Esophagus squamous epithelium (tissue), 5 donors: ENCODE data around the gene GRIK2. TPM values are rescaled to one million over a fixed set of nuclear protein-coding genes. Genes with fewer than 3 reads are reported as not detected.
A peak's percentile ranks its signal among the peaks of the same experiment; 100 is the strongest.

ENCODE experiments used
- DNase-seq: peaks from one replicate; lab custom pipeline; 2025; lab: John Stamatoyannopoulos, UW
- H3K27ac ChIP-seq, 4 donors: fragments of 200-600 bp; sonication (generic); one replicate each; pipeline ENCODE4 v1.5.1; 2016 to 2019; ENCODE audit warnings: mild to moderate bottlenecking in 1 of 4
- H3K27me3 ChIP-seq, 4 donors: fragments of 200-600 bp; sonication (generic); 1 replicate in 3 of 4; 2 replicates in 1 of 4; pipeline versions ENCODE4 v1.5.1 to v1.6.0; 2017 to 2021; ENCODE audit warnings: antibody characterized with exemption in 1 of 4
- H3K36me3 ChIP-seq, 3 donors: fragments of 200-600 bp; sonication (generic); one replicate each; pipeline ENCODE4 v1.5.1; 2016 to 2019
- H3K4me1 ChIP-seq, 3 donors: fragments of 200-600 bp; sonication (generic); one replicate each; pipeline ENCODE4 v1.5.1; 2017 to 2019
- H3K4me3 ChIP-seq, 4 donors: fragments of 200-600 bp; sonication (generic); 1 replicate in 3 of 4; 2 replicates in 1 of 4; pipeline ENCODE4 v1.5.1; 2016 to 2019; ENCODE audit warnings: mild to moderate bottlenecking in 2 of 4, moderate library complexity in 1 of 4
- H3K9me3 ChIP-seq, 3 donors: fragments of 200-600 bp; sonication (generic); one replicate each; pipeline ENCODE4 v1.5.1; 2016 to 2019
- CTCF ChIP-seq, 6 experiments: fragments of 450-650 bp in 4 of 6; fragments of 200-600 bp in 2 of 6; sonication (generic) in 2 of 6; IDR thresholded peaks; one replicate each; pipeline ENCODE4 v1.5.1; 2016 to 2019; ENCODE audit warnings: antibody characterized with exemption in 6 of 6, mild to moderate bottlenecking in 4 of 6, moderate library complexity in 4 of 6
- POLR2A ChIP-seq, 4 donors: fragments of 450-650 bp; IDR thresholded peaks; one replicate each; pipeline ENCODE4 v1.6.1; 2017; ENCODE audit warnings: antibody characterized with exemption in 4 of 4, mild to moderate bottlenecking in 4 of 4, moderate library complexity in 3 of 4
- WGBS, 2 donors: methylation state at CpG; one replicate each; pipeline ENCODE4 v1.1.5; 2018; 5-methylcytosine and 5-hydroxymethylcytosine counted together
- intact Hi-C: fragments of 100-400 bp; cut with DNase I; formaldehyde crosslinking; loops from one replicate; pipeline ENCODE4 v1.15.0; 2022
- total RNA-seq, 4 donors: library from RNA; depleted of rRNA; stranded (reverse); fragments of >200 nt; gene quantifications; one replicate each; pipeline ENCODE4 v1.1.0, GENCODE V29; 2016
- donor health status: DM: yes; HTN: yes; CAD: no.

Gene GRIK2
- total RNA-seq, 4 donors from 2014 or later, result 0.19 TPM; not detected in 3

- Histone ChIP-seq H3K27me3 (no peaks in the 10 kb centered on the region), H3K36me3 (no peaks in the 10 kb centered on the region), H3K4me3 (no peak overlapping the region), H3K9me3 (no peaks in the 10 kb centered on the region), H3K4me1 (no peaks in the 10 kb centered on the region), H3K27ac (no peak overlapping the region)
- intact Hi-C loops, result no loop called here
- DNase-seq, result no peak
- TF ChIP-seq CTCF (IDR thresholded peaks at IDR 0.05), result no peak
- TF ChIP-seq POLR2A (IDR thresholded peaks at IDR 0.05), result no peak
- WGBS, 2 donors, result 57 to 71% methylated on average over 2 of the region's 2 CpGs
Observed at GRCh38 chr6:101534386-101534785, 140.9 kb downstream of the GRIK2 start.

DNA sequence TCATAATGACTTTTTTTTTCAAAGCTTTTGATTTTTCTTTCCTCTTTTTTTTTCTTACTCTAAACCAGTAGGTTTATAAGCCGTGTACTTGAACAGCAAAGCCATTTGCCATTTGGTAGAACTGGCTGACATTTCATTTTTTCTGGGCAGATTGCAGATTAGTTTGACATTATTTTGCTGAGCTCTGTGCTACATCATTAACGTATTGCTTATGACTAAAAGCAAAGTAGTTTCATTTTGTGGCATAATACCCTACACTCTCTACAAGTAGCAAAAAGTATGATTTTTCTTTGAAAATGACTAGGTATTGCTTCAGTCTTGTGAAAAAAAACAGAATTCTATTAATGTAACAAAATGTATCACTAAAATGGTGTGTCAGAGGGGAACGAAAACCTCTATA, 141.3 kb downstream of the GRIK2 start:
- no peak for DNase-seq
- Histone ChIP-seq H3K27ac (no peak overlapping the region), H3K36me3 (no peaks in the 10 kb centered on the region), H3K4me3 (peak overlapping the region in 1 of 4 donors; percentile 19), H3K4me1 (no peaks in the 10 kb centered on the region), H3K9me3 (no peaks in the 10 kb centered on the region), H3K27me3 (no peaks in the 10 kb centered on the region)
- 47 to 72% methylated on average over 3 of the region's 3 CpGs for WGBS, 2 donors
- intact Hi-C loops, result no loop called here
- TF ChIP-seq CTCF (IDR thresholded peaks at IDR 0.05) (no peak), POLR2A (IDR thresholded peaks at IDR 0.05) (no peak)

DNA sequence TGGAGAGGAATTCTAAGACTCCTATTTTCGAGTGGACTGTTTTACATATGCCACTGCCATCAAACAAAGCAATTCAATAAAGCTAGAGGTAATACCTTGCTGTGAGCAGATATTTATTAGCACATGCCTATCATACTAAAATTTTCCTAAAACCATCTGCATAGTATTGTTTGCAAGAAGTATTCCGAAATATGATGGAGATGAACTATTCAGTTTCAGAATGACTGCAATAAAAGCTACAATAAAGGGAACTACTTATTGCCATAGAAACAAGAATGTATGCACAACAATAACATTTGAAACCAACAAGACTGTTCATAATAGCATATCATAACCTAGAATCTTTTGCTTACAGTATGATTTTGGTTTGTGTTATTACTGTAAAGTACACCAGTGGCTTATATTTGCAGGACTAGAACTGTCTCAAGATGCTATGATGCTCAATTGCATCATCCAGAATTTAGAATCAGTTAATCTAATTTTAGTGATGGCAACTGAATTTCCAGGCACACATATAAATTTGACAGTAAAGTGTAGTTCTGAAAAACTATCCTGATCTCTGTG, 144.3 kb downstream of the GRIK2 start:
- no peaks in the 10 kb centered on the region for H3K27me3 ChIP-seq
- H3K4me3 ChIP-seq, result no peak overlapping the region
- no peaks in the 10 kb centered on the region for H3K9me3 ChIP-seq
- TF ChIP-seq POLR2A (IDR thresholded peaks at IDR 0.05) (no peak), CTCF (IDR thresholded peaks at IDR 0.05) (no peak)
- H3K27ac ChIP-seq, result no peak overlapping the region
- 64 to 77% methylated on average over 2 of the region's 2 CpGs for whole genome bisulfite sequencing, 2 donors
- intact Hi-C loops, result no loop called here
- no peaks in the 10 kb centered on the region for H3K4me1 ChIP-seq
- no peak for DNase-seq
- no peaks in the 10 kb centered on the region for H3K36me3 ChIP-seq

GRCh38 chr6:101539510-101540245, 146.2 kb downstream of the GRIK2 start:
- Histone ChIP-seq H3K27me3 (no peaks in the 10 kb centered on the region), H3K4me1 (no peaks in the 10 kb centered on the region), H3K9me3 (no peaks in the 10 kb centered on the region), H3K27ac (no peak overlapping the region), H3K4me3 (no peak overlapping the region), H3K36me3 (no peaks in the 10 kb centered on the region)
- intact Hi-C loops, result no loop called here
- no peak for TF ChIP-seq POLR2A (IDR thresholded peaks at IDR 0.05)
- no peak for DNase-seq
- 54 to 66% methylated on average over 4 of the region's 4 CpGs for WGBS, 2 donors

DNA sequence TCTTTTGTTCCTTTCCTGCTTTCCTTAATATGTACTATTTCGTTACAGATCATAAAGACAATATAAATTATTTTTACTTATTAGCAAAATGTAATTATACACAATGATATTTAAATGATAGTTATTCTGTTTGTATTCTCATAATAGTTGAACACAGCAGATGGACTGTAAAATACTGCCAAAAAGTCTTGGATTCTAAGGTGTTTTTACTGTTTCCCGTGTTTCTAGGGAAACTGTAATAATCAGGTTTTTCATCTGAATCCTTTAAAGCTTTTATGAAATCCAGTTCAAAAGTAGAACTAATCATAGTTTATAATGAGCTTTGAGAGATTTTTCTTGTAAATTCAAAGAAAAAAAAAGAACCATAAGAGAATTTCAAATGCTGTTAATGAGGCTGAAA, 148.4 kb downstream of the GRIK2 start:
- Histone ChIP-seq H3K36me3 (no peaks in the 10 kb centered on the region), H3K27me3 (no peaks in the 10 kb centered on the region), H3K9me3 (no peaks in the 10 kb centered on the region), H3K27ac (no peak overlapping the region), H3K4me3 (no peak overlapping the region), H3K4me1 (no peaks in the 10 kb centered on the region)
- intact Hi-C loops, result no loop called here
- TF ChIP-seq CTCF (IDR thresholded peaks at IDR 0.05) (no peak), POLR2A (IDR thresholded peaks at IDR 0.05) (no peak)
- no peak for DNase-seq
- 65 to 79% methylated on average over 2 of the region's 2 CpGs for WGBS, 2 donors
